ENCODE measurements around the gene BST1. TPM values are rescaled to one million over a fixed set of nuclear protein-coding genes. Genes with fewer than 3 reads are reported as not detected.
A peak's percentile ranks its signal among the peaks of the same experiment; 100 is the strongest.
"Not testable (repeated sequence)": the region's sequence is repeated elsewhere in the genome, so short reads cannot be mapped to it uniquely, and the experiment has no call there.

The BST1 gene
- total RNA-seq, 4 donors from 2014 or later: 2.0 to 7.5 (median 5.5) TPM

- 24 to 25% methylated on average over 3 of the region's 3 CpGs for WGBS, 2 donors
These were observed 27.2 kb downstream of the BST1 start for GRCh38 chr4:15729910-15730533.

GRCh38 chr4:15733061-15733460, 30.2 kb downstream of the BST1 start:
- H3K27me3 ChIP-seq; H3K9me3 ChIP-seq; H3K4me1 ChIP-seq; H3K4me3 ChIP-seq (replicated peaks in 1 of 3); H3K27ac ChIP-seq; H3K36me3 ChIP-seq; intact Hi-C loops (cut with DNase I); DNase-seq: not testable (repeated sequence)
- 76 to 78% methylated on average over 5 of the region's 5 CpGs for WGBS, 2 donors

More at GRCh38 chr4:15729910-15730533, 27.2 kb downstream of the BST1 start:
- no peak overlapping the region for H3K27ac ChIP-seq
- no peaks in the 10 kb centered on the region for H3K27me3 ChIP-seq
- H3K9me3 ChIP-seq: no peaks in the 10 kb centered on the region
- intact Hi-C loops (cut with DNase I): no loop called here
- H3K36me3 ChIP-seq: no peaks in the 10 kb centered on the region
- DNase-seq: no peak
- TF ChIP-seq POLR2A (IDR thresholded peaks at IDR 0.05): no peak
- peak; percentile 66 to 84 (median 76) for TF ChIP-seq CTCF (IDR thresholded peaks at IDR 0.05)
- H3K4me3 ChIP-seq (replicated peaks in 1 of 3): no peak overlapping the region
- H3K4me1 ChIP-seq: peaks cover 3 to 5% of the 10 kb centered on the region in 2 donors

DNA sequence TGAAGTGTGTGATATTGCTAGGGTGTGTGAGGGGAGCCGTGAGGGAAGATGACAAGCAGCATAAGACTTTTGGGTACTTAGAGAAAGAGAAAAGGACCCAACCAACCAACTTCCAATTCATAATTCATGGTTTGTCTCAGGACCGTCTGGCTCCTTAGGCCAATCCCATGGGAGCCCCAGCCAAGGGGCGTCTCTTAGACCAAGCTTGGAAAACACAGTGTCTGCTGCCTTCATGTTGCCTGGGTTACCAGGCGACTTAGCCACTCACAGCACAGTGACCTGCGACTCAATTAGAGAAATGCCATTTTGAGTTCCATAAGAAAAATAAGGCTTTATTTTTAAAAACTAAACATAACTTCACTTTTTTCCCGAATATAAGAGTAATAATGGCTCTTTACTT, 32.7 kb downstream of the BST1 start:
- no peak for DNase-seq
- Histone ChIP-seq H3K4me3 (replicated peaks in 1 of 3) (no peak overlapping the region), H3K4me1 (no peaks in the 10 kb centered on the region), H3K27me3 (no peaks in the 10 kb centered on the region), H3K9me3 (no peaks in the 10 kb centered on the region), H3K36me3 (no peaks in the 10 kb centered on the region), H3K27ac (no peak overlapping the region)
- intact Hi-C loops (cut with DNase I): no loop called here
- 70 to 83% methylated on average over 6 of the region's 6 CpGs for WGBS, 2 donors
- TF ChIP-seq CTCF (IDR thresholded peaks at IDR 0.05) (no peak), POLR2A (IDR thresholded peaks at IDR 0.05) (no peak)

GRCh38 chr4:15736514-15737050, 33.7 kb downstream of the BST1 start:
- 81 to 87% methylated on average over 4 of the region's 4 CpGs for WGBS, 2 donors
- Histone ChIP-seq H3K27ac (no peak overlapping the region), H3K4me3 (replicated peaks in 1 of 3) (no peak overlapping the region), H3K27me3 (no peaks in the 10 kb centered on the region), H3K36me3 (no peaks in the 10 kb centered on the region), H3K4me1 (no peaks in the 10 kb centered on the region), H3K9me3 (no peaks in the 10 kb centered on the region)
- DNase-seq: no peak
- no peak for TF ChIP-seq POLR2A (IDR thresholded peaks at IDR 0.05)
- no peak for TF ChIP-seq CTCF (IDR thresholded peaks at IDR 0.05)
- intact Hi-C loops (cut with DNase I): no loop called here

DNA sequence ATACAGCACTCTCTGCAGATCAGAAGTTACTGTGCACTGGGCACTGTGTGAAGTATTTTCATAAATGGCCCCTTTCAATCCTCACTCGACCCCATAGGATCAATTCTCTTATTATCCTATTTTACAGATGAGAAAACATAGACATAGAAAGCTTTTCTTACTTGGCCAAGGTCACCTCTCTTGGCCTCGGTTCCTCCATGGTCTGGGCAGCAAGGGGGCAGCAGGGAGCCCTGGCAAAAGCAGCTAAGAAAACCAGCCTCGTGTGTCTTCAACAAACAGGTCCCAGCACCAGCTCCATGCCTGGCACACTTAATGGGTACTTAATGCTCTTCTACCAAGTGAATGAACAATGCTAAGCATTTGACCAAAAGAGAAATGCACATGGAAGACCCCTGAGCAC, 34.4 kb downstream of the BST1 start:
- Histone ChIP-seq H3K4me3 (replicated peaks in 1 of 3) (no peak overlapping the region), H3K4me1 (no peaks in the 10 kb centered on the region), H3K36me3 (no peaks in the 10 kb centered on the region), H3K9me3 (no peaks in the 10 kb centered on the region), H3K27ac (no peak overlapping the region), H3K27me3 (no peaks in the 10 kb centered on the region)
- DNase-seq: no peak
- intact Hi-C loops (cut with DNase I): no loop called here
- WGBS, 2 donors: 61 to 62% methylated on average over 3 of the region's 3 CpGs
- TF ChIP-seq POLR2A (IDR thresholded peaks at IDR 0.05): no peak

- Histone ChIP-seq H3K36me3 (no peaks in the 10 kb centered on the region), H3K4me3 (replicated peaks in 1 of 3) (no peak overlapping the region), H3K4me1 (no peaks in the 10 kb centered on the region), H3K27ac (no peak overlapping the region), H3K27me3 (no peaks in the 10 kb centered on the region), H3K9me3 (no peaks in the 10 kb centered on the region)
- intact Hi-C loops (cut with DNase I): no loop called here
- TF ChIP-seq CTCF (IDR thresholded peaks at IDR 0.05) (no peak), POLR2A (IDR thresholded peaks at IDR 0.05) (no peak)
- no peak for DNase-seq
- 90 to 100% methylated on average over 1 of the region's 1 CpG for WGBS, 2 donors
These were observed 36.0 kb downstream of the BST1 start for GRCh38 chr4:15738877-15739276.
